WTC11 (cell line): ENCODE measurements around the gene OLFML2B. TPM values are rescaled to one million over a fixed set of nuclear protein-coding genes. Genes with fewer than 3 reads are reported as not detected.

Experiments
- ATAC-seq: fragments of 200-7000 bp; cut with Tn5 transposase; 2 replicates; pipeline ENCODE4 v1.10.0; 2021; ENCODE audit warnings: mild to moderate bottlenecking, moderate library complexity
- CTCF ChIA-PET: fragments of 300-600 bp; sonication (Branson Sonifier 250); formaldehyde crosslinking; loops from one replicate; lab custom pipeline; 2021; ENCODE audit warnings: antibody characterized with exemption; lab: Charles Lee
- POLR2A ChIA-PET: fragments of 350-600 bp; sonication (Branson Sonifier 250); formaldehyde crosslinking; loops from one replicate; lab custom pipeline; 2021; ENCODE audit warnings: antibody characterized with exemption; lab: Charles Lee
- DNase-seq: peaks from one replicate; pipeline ENCODE4 v3.0.0; 2021; ENCODE audit warnings: low spot score
- H3K27ac Mint-ChIP-seq: 2 replicates; pipeline ENCODE4 v1.8.0; 2021; ENCODE audit warnings: mixed read lengths
- H3K27me3 Mint-ChIP-seq: 2 replicates; pipeline ENCODE4 v1.8.0; 2021; ENCODE audit warnings: low read depth, mild to moderate bottlenecking, moderate library complexity, mixed read lengths
- H3K36me3 Mint-ChIP-seq: 2 replicates; pipeline ENCODE4 v1.8.0; 2021; ENCODE audit warnings: mixed read lengths
- H3K4me1 Mint-ChIP-seq: 2 replicates; pipeline ENCODE4 v1.8.0; 2022; ENCODE audit warnings: mixed read lengths
- H3K4me3 Mint-ChIP-seq: 2 replicates; pipeline ENCODE4 v1.8.0; 2021; ENCODE audit warnings: mild to moderate bottlenecking, moderate library complexity, mixed read lengths
- H3K9me3 Mint-ChIP-seq: 2 replicates; pipeline ENCODE4 v1.8.0; 2021; ENCODE audit warnings: mixed read lengths
- CDX4 ChIP-seq: fragments of 250-450 bp; sonication (Bioruptor Pico); IDR thresholded peaks from 2 replicates; pipeline ENCODE4 v1.9.0; 2021; ENCODE audit warnings: moderate library complexity, mild to moderate bottlenecking, inconsistent platforms, borderline replicate concordance
- CREM ChIP-seq: sonication (generic); formaldehyde crosslinking; IDR thresholded peaks from 2 replicates; pipeline ENCODE4 v1.8.1; 2022; ENCODE audit warnings: mild to moderate bottlenecking, missing genetic modification reagents, moderate library complexity
- EMX1 ChIP-seq: fragments of 250-450 bp; sonication (Bioruptor Pico); IDR thresholded peaks from 2 replicates; pipeline ENCODE4 v1.8.0; 2021; ENCODE audit warnings: mild to moderate bottlenecking
- FOXJ3 ChIP-seq: sonication (generic); formaldehyde crosslinking; IDR thresholded peaks from 2 replicates; pipeline ENCODE4 v1.9.0; 2021; ENCODE audit warnings: missing genetic modification reagents, mild to moderate bottlenecking, borderline replicate concordance
- FOXP4 ChIP-seq: sonication (generic); formaldehyde crosslinking; IDR thresholded peaks from 2 replicates; pipeline ENCODE4 v1.8.0; 2022; ENCODE audit warnings: mild to moderate bottlenecking, missing genetic modification reagents
- JAZF1 ChIP-seq: fragments of 250-450 bp; sonication (Bioruptor Pico); IDR thresholded peaks from 2 replicates; pipeline ENCODE4 v1.9.0; 2021; ENCODE audit warnings: moderate library complexity, mild to moderate bottlenecking, inconsistent platforms
- SOX15 ChIP-seq: fragments of 250-450 bp; sonication (Bioruptor Pico); IDR thresholded peaks from 2 replicates; pipeline ENCODE4 v1.9.0; 2021; ENCODE audit warnings: mild to moderate bottlenecking
- SP1 ChIP-seq: sonication (generic); formaldehyde crosslinking; conservative IDR thresholded peaks from 2 replicates; pipeline ENCODE4 v1.8.1; 2022; ENCODE audit warnings: missing genetic modification reagents
- STAT6 ChIP-seq: sonication (generic); formaldehyde crosslinking; conservative IDR thresholded peaks from 2 replicates; pipeline ENCODE4 v1.8.1; 2023; ENCODE audit warnings: mild to moderate bottlenecking, low read depth, missing genetic modification reagents, moderate library complexity
- ZBTB21 ChIP-seq: sonication (generic); formaldehyde crosslinking; IDR thresholded peaks from 2 replicates; pipeline ENCODE4 v1.8.1; 2023; ENCODE audit warnings: mild to moderate bottlenecking, missing genetic modification reagents, borderline replicate concordance
- ZNF219 ChIP-seq: sonication (generic); formaldehyde crosslinking; IDR thresholded peaks from 2 replicates; pipeline ENCODE4 v1.8.0; 2023; ENCODE audit warnings: missing genetic modification reagents, mild to moderate bottlenecking, borderline replicate concordance
- ZNF425 ChIP-seq: fragments of 250-450 bp; sonication (Bioruptor Pico); conservative IDR thresholded peaks from 2 replicates; pipeline ENCODE4 v1.9.0; 2021; ENCODE audit warnings: mild to moderate bottlenecking
- total RNA-seq: library from RNA; stranded (reverse); gene quantifications from 3 replicates; pipeline ENCODE4 v1.2.3, GENCODE V29; 2021

The OLFML2B gene
- total RNA-seq, 1 experiment from 2014 or later = 4.9 TPM

GRCh38 chr1:161997152-161997551 lies 26.5 kb downstream of the OLFML2B start:
- ChIA-PET CTCF (no interaction called here), POLR2A (no interaction called here)
- no peak overlapping the region for H3K27ac Mint-ChIP-seq
- no peaks in the 10 kb centered on the region for H3K36me3 Mint-ChIP-seq
- no peak for ATAC-seq
- no peak overlapping the region for H3K4me3 Mint-ChIP-seq
- DNase-seq = no peak
- 0 out of 2 replicates have a peak, but pooled peaks cover 6% of the 10 kb centered on the region for H3K9me3 Mint-ChIP-seq
- TF ChIP-seq JAZF1 (CRISPR knock-in tag) = no peak
- TF ChIP-seq EMX1 = no peak
- TF ChIP-seq CDX4 (CRISPR knock-in tag) = no peak
- TF ChIP-seq ZNF425 (CRISPR knock-in tag) = no peak
- TF ChIP-seq CREM (CRISPR knock-in tag) = no peak
- no peak for TF ChIP-seq SOX15 (CRISPR knock-in tag)
- TF ChIP-seq FOXJ3 = no peak
- no peak for TF ChIP-seq STAT6 (CRISPR knock-in tag)
- no peak for TF ChIP-seq ZBTB21 (CRISPR knock-in tag)
- TF ChIP-seq FOXP4 (CRISPR knock-in tag) = no peak
- TF ChIP-seq, all 79 proteins: peak for 0
- no peaks in the 10 kb centered on the region for H3K4me1 Mint-ChIP-seq
- no peaks in the 10 kb centered on the region; the same call in 1 of the 2 replicates for H3K27me3 Mint-ChIP-seq

- no peaks in the 10 kb centered on the region; the same call in 1 of the 2 replicates for H3K27me3 Mint-ChIP-seq
- POLR2A ChIA-PET = no interaction called here
- H3K36me3 Mint-ChIP-seq = no peaks in the 10 kb centered on the region
- H3K27ac Mint-ChIP-seq = no peak overlapping the region
- peaks cover 15% of the 10 kb centered on the region for H3K9me3 Mint-ChIP-seq
- DNase-seq = no peak
- CTCF ChIA-PET = interaction anchor here (1.3 kb wide), 2 partner anchors 30 to 43 kb away, joined by 3 to 4 read pairs; partner anchors contain the start of gene OLFML2B
- no peak for TF ChIP-seq SP1
- TF ChIP-seq CREM (CRISPR knock-in tag) = no peak
- no peak for TF ChIP-seq ZNF219 (CRISPR knock-in tag)
- no peak for TF ChIP-seq ZNF425 (CRISPR knock-in tag)
- H3K4me3 Mint-ChIP-seq = no peak overlapping the region
- H3K4me1 Mint-ChIP-seq = no peaks in the 10 kb centered on the region
- no peak for ATAC-seq
Measured at GRCh38 chr1:161994175-161994668, 29.4 kb downstream of the OLFML2B start.
